Measurements from ENCODE around the gene CSRNP3.

The CSRNP3 gene

DNA sequence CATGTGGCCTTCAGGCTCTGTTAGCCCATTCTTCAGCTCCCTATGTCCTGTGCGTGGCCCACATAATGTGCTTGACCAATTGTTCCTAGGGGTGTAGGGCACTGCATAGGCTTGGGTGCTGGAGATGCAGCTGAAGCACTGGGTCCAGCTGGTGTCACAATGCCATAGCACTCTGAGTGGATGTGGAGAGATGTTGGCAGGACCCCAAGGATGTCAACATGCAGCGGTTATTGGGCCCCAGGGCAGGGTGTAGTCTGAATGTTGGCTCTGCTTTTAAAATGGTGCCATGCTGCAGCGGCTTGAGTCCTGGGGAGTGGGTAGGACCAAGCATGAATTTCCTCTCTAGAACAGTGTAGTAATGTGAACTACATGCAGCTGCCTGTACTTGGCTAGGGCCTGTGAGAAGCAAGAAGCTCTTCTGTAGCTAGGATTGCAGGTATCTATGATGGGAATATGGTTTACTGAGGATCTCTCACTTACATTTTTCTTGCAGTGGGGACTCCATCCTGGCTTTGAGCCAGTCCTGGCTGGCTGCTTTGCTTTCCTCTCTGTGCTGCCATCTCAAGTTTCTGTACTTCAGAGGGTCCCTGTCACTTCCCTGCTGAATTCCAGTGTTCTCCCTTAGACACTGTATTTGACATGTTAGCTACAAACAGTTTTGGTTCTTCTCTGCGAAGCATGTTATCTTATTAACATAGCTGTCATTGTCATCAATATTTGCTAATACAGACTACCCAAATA is 148.4 kb downstream of the CSRNP3 start:
- in situ Hi-C loops (cut with HindIII; ENCODE audit: low sequenced_read_pairs), result no loop called here
- TF ChIP-seq, protein P1, sequence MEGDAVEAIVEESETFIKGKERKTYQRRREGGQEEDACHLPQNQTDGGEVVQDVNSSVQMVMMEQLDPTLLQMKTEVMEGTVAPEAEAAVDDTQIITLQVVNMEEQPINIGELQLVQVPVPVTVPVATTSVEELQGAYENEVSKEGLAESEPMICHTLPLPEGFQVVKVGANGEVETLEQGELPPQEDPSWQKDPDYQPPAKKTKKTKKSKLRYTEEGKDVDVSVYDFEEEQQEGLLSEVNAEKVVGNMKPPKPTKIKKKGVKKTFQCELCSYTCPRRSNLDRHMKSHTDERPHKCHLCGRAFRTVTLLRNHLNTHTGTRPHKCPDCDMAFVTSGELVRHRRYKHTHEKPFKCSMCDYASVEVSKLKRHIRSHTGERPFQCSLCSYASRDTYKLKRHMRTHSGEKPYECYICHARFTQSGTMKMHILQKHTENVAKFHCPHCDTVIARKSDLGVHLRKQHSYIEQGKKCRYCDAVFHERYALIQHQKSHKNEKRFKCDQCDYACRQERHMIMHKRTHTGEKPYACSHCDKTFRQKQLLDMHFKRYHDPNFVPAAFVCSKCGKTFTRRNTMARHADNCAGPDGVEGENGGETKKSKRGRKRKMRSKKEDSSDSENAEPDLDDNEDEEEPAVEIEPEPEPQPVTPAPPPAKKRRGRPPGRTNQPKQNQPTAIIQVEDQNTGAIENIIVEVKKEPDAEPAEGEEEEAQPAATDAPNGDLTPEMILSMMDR (IDR thresholded peaks at IDR 0.05; ENCODE audit: low read depth, low read length, missing control alignments), result no peak
- no peak overlapping the region for H3K4me3 ChIP-seq (ENCODE audit: low read depth, low read length)
- no peak for DNase-seq (ENCODE audit: low read depth)

DNA sequence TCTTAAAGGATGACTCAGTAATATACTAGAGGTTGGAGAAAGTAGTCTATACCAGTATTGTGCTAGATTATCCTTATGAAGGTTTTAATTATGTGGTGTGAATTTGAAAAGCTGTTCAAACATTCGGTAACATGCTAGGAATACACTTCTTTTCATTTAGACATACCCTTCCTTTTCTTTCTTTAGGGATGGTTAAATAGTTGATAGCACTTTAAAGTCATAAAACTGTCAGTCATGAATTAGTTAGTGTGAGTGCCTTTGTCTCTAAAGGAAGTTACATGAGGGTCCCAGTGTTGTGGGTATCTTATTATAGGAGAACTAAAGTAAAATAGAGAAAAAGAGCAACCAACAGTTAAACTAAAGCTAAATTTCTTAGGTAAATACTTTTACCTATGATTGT is 149.3 kb downstream of the CSRNP3 start:
- no peak overlapping the region for H3K4me3 ChIP-seq (ENCODE audit: low read depth, low read length)
- TF ChIP-seq, protein P1 (IDR thresholded peaks at IDR 0.05; ENCODE audit: low read depth, low read length, missing control alignments), result no peak
- no peak for DNase-seq (ENCODE audit: low read depth)
- in situ Hi-C loops (cut with HindIII; ENCODE audit: low sequenced_read_pairs), result no loop called here

DNA sequence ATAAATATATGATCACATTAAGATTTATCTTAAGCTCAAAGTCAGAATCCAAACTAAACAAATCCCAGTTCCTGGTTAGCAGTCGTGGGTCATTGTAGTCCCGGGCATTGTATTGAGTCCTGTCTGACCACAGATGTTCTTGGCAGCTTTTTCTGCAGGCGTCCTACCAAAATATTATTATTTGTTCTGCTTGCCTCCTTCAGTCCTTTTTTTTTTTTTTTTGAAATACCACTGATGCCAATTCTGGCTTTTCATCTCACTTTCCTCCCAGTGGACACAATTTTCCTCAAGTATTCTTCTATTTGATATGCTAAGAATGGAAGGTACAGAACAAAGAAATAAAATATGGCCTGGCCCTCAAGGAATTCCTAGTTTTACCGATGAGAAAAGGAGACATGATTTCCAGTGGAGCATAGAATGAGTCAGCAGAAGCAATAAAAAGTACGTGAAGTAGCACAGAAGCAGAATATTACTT is 151.6 kb downstream of the CSRNP3 start:
- TF ChIP-seq, protein P1 (IDR thresholded peaks at IDR 0.05; ENCODE audit: low read depth, low read length, missing control alignments), result no peak
- no peak overlapping the region for H3K4me3 ChIP-seq (ENCODE audit: low read depth, low read length)
- in situ Hi-C loops (cut with HindIII; ENCODE audit: low sequenced_read_pairs), result no loop called here
- DNase-seq (ENCODE audit: low read depth), result peak; percentile 77

DNA sequence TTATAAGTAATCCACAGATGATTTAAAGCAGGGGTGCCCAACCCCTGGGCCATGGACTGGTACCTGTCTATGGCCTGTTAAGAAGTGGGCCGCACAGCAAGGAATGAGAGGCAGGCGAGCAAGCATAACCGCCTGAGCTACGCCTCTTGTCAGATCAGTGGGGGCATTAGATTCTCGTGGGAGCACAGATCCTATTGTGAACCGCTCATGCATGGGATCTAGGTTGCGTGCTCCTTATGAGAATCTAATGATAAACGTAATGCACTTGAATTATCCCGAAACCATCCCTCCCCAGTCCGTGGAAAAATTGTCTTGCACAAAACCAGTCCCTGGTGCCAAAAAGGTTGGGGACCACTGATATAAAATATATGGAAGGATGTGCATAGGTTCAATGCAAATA is 153.7 kb downstream of the CSRNP3 start:
- in situ Hi-C loops (cut with HindIII; ENCODE audit: low sequenced_read_pairs), result no loop called here
- H3K4me3 ChIP-seq (ENCODE audit: low read depth, low read length), result no peak overlapping the region
- TF ChIP-seq, protein P1 (IDR thresholded peaks at IDR 0.05; ENCODE audit: low read depth, low read length, missing control alignments), result no peak
- DNase-seq (ENCODE audit: low read depth), result no peak

DNA sequence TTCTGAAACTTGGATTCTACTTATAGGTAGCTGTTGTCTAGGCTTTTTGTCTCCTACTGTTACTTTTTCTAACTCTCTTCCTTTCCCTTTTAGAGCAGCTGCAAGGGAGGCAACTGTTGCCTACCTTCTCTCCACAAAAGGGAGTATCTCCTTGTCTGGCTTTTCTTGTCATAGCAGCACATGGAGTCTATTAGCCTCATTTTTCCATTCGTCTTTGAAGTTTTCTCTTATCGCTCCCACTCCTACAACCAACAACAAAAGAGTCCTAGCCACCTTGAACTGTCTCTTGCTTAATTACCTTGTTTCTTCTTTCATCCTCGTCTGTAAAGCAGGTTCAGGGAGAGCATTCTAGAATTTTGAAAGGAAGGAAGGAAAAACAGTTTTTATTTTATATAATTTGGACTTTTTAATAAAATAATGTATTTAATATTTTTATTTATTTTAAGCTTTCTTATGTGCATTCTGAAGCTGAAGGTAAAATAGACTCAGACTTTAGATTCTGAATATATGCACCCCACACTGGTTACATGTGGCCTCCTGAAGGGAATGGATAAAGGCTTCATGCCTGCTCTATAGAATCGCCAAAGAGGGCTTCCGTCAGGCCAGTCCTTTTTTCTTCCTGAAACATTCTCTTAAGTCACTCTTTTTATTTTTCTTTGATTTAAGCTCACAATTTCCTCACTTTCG is 154.4 kb downstream of the CSRNP3 start:
- DNase-seq (ENCODE audit: low read depth), result no peak
- H3K4me3 ChIP-seq (ENCODE audit: low read depth, low read length), result no peak overlapping the region
- in situ Hi-C loops (cut with HindIII; ENCODE audit: low sequenced_read_pairs), result no loop called here
- TF ChIP-seq, protein P1 (IDR thresholded peaks at IDR 0.05; ENCODE audit: low read depth, low read length, missing control alignments), result no peak

DNA sequence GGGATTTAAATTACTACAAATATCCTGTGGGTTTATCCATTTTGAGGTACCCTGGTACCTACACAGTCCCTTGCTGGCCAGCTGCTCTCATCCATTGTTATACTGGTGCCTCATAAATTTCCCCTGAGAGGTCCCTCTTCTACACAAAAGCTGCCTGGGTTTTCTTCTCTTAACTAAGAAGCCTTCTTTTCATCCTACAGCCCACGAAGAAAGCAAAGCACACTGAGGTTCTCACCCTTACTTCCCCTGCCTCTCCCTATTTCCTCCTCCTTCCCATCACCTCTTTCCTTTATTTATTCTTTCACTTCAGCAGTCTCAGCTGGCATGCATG is 154.9 kb downstream of the CSRNP3 start:
- no peak overlapping the region for H3K4me3 ChIP-seq (ENCODE audit: low read depth, low read length)
- DNase-seq (ENCODE audit: low read depth), result no peak
- TF ChIP-seq, protein P1 (IDR thresholded peaks at IDR 0.05; ENCODE audit: low read depth, low read length, missing control alignments), result no peak
- in situ Hi-C loops (cut with HindIII; ENCODE audit: low sequenced_read_pairs), result no loop called here

Data from astrocyte of the cerebellum (primary cell).